ENCODE data around the gene GRB10. TPM values are rescaled to one million over a fixed set of nuclear protein-coding genes. Genes with fewer than 3 reads are reported as not detected.
"Not testable (repeated sequence)": the region's sequence is repeated elsewhere in the genome, so short reads cannot be mapped to it uniquely, and the experiment has no call there.

GRB10 gene
- total RNA-seq, 1 experiment from 2014 or later, result 24.7 TPM

- no peak for DNase-seq (ENCODE audit: extremely low read depth, low read depth)
These were observed 31.6 kb downstream of the GRB10 start for GRCh38 chr7:50751146-50751545.

GRCh38 chr7:50749896-50750295, 32.8 kb downstream of the GRB10 start:
- no peak for DNase-seq (ENCODE audit: extremely low read depth, low read depth)

GRCh38 chr7:50748472-50748871, 34.2 kb downstream of the GRB10 start:
- DNase-seq (ENCODE audit: extremely low read depth, low read depth), result no peak

GRCh38 chr7:50745835-50746234, 36.9 kb downstream of the GRB10 start:
- DNase-seq (ENCODE audit: extremely low read depth, low read depth), result no peak

GRCh38 chr7:50745336-50745735, 37.4 kb downstream of the GRB10 start:
- DNase-seq (ENCODE audit: extremely low read depth, low read depth), result no peak

- DNase-seq (ENCODE audit: extremely low read depth, low read depth), result no peak
These were observed 38.8 kb downstream of the GRB10 start for GRCh38 chr7:50743893-50744292.

GRCh38 chr7:50743016-50743415, 39.7 kb downstream of the GRB10 start:
- no peak for DNase-seq (ENCODE audit: extremely low read depth, low read depth)

GRCh38 chr7:50742401-50742800, 40.3 kb downstream of the GRB10 start:
- no peak for DNase-seq (ENCODE audit: extremely low read depth, low read depth)

- DNase-seq (ENCODE audit: extremely low read depth, low read depth), result no peak
These were observed 42.8 kb downstream of the GRB10 start for GRCh38 chr7:50739744-50740435.

- DNase-seq (ENCODE audit: extremely low read depth, low read depth), result no peak
These were observed 43.8 kb downstream of the GRB10 start for GRCh38 chr7:50738932-50739331.

- not testable (repeated sequence) for DNase-seq (ENCODE audit: extremely low read depth, low read depth)
These were observed 46.9 kb downstream of the GRB10 start for GRCh38 chr7:50735836-50736235.

- no peak for DNase-seq (ENCODE audit: extremely low read depth, low read depth)
These were observed 47.4 kb downstream of the GRB10 start for GRCh38 chr7:50735333-50735732.

- no peak for DNase-seq (ENCODE audit: extremely low read depth, low read depth)
These were observed 48.5 kb downstream of the GRB10 start for GRCh38 chr7:50734246-50734645.

- no peak for DNase-seq (ENCODE audit: extremely low read depth, low read depth)
These were observed 49.1 kb downstream of the GRB10 start for GRCh38 chr7:50733552-50733951.

GRCh38 chr7:50731703-50732582, 50.8 kb downstream of the GRB10 start:
- no peak for DNase-seq (ENCODE audit: extremely low read depth, low read depth)

GRCh38 chr7:50730446-50731400, 52.0 kb downstream of the GRB10 start:
- no peak for DNase-seq (ENCODE audit: extremely low read depth, low read depth)

- no peak for DNase-seq (ENCODE audit: extremely low read depth, low read depth)
These were observed 52.7 kb downstream of the GRB10 start for GRCh38 chr7:50729962-50730361.

- DNase-seq (ENCODE audit: extremely low read depth, low read depth), result no peak
These were observed 54.5 kb downstream of the GRB10 start for GRCh38 chr7:50728184-50728583.

- no peak for DNase-seq (ENCODE audit: extremely low read depth, low read depth)
These were observed 55.0 kb downstream of the GRB10 start for GRCh38 chr7:50727711-50728110.

- DNase-seq (ENCODE audit: extremely low read depth, low read depth), result no peak
These were observed 55.6 kb downstream of the GRB10 start for GRCh38 chr7:50727072-50727471.

GRCh38 chr7:50725774-50726173, 56.9 kb downstream of the GRB10 start:
- DNase-seq (ENCODE audit: extremely low read depth, low read depth), result no peak
